Immature natural killer cell (primary cell): ENCODE results near the gene UBE2E2. TPM values are rescaled to one million over a fixed set of nuclear protein-coding genes. Genes with fewer than 3 reads are reported as not detected.
A peak's percentile ranks its signal among the peaks of the same experiment; 100 is the strongest.

Experiments used
- DNase-seq, 3 donors: peaks; one replicate each; pipeline ENCODE4 v3.0.0; 2022; ENCODE audit warnings: mixed read lengths in 1 of 3
- H3K27ac Mint-ChIP-seq, 6 donors: one replicate each; pipeline ENCODE4 v1.8.0; 2020; ENCODE audit warnings: mixed read lengths in 6 of 6, mild to moderate bottlenecking in 5 of 6, inconsistent platforms in 4 of 6, moderate library complexity in 3 of 6
- H3K27me3 Mint-ChIP-seq, 3 donors: one replicate each; pipeline ENCODE4 v1.8.0; 2020 to 2021; ENCODE audit warnings: low read depth in 3 of 3, mild to moderate bottlenecking in 3 of 3, mixed read lengths in 3 of 3, moderate library complexity in 3 of 3, inconsistent platforms in 1 of 3
- H3K36me3 Mint-ChIP-seq, 3 donors: one replicate each; pipeline ENCODE4 v1.8.0; 2020; ENCODE audit warnings: mixed read lengths in 3 of 3, inconsistent platforms in 2 of 3, mild to moderate bottlenecking in 2 of 3
- H3K4me1 Mint-ChIP-seq, 2 donors: one replicate each; pipeline ENCODE4 v1.8.0; 2020; ENCODE audit warnings: inconsistent platforms in 2 of 2, mild to moderate bottlenecking in 2 of 2, mixed read lengths in 2 of 2, moderate library complexity in 1 of 2
- H3K4me3 Mint-ChIP-seq, 5 donors: one replicate each; pipeline ENCODE4 v1.8.0; 2020; ENCODE audit warnings: mild to moderate bottlenecking in 5 of 5, mixed read lengths in 5 of 5, inconsistent platforms in 3 of 5, moderate library complexity in 3 of 5
- H3K9me3 Mint-ChIP-seq, 6 donors: one replicate each; pipeline ENCODE4 v1.8.0; 2020; ENCODE audit warnings: mild to moderate bottlenecking in 6 of 6, mixed read lengths in 6 of 6, inconsistent platforms in 4 of 6, moderate library complexity in 3 of 6
- polyA plus RNA-seq, 3 donors: library from polyadenylated mRNA; unstranded; fragments of 300-500 nt; fragmentation: Illumina TruSeq; gene quantifications; one replicate each; pipeline ENCODE4 v1.2.3, GENCODE V29; 2021

UBE2E2 gene
- polyA plus RNA-seq, 3 donors from 2014 or later = 1.8 to 12.9 (median 5.0) TPM

GRCh38 chr3:23575697-23576096 is 372.6 kb downstream of the UBE2E2 start:
- Mint-ChIP-seq H3K36me3 (no peaks in the 10 kb centered on the region), H3K4me1 (no peaks in the 10 kb centered on the region), H3K27me3 (peaks cover 0 to 8% (median 6%) of the 10 kb centered on the region in 3 donors), H3K9me3 (peaks cover 0 to 5% (median 0%) of the 10 kb centered on the region in 6 donors), H3K27ac (no peak overlapping the region), H3K4me3 (no peak overlapping the region)
- DNase-seq = no peak

- no peak overlapping the region for H3K27ac Mint-ChIP-seq
- H3K27me3 Mint-ChIP-seq = peaks cover 0 to 7% (median 6%) of the 10 kb centered on the region in 3 donors
- H3K9me3 Mint-ChIP-seq = peaks cover 0 to 5% (median 0%) of the 10 kb centered on the region in 6 donors
- no peak for DNase-seq
- no peaks in the 10 kb centered on the region for H3K36me3 Mint-ChIP-seq
- no peaks in the 10 kb centered on the region for H3K4me1 Mint-ChIP-seq
- no peak overlapping the region for H3K4me3 Mint-ChIP-seq
These were observed 373.3 kb downstream of the UBE2E2 start for GRCh38 chr3:23576379-23576959.

- H3K4me1 Mint-ChIP-seq = no peaks in the 10 kb centered on the region
- H3K9me3 Mint-ChIP-seq = no peaks in the 10 kb centered on the region
- no peak for DNase-seq
- no peak overlapping the region for H3K27ac Mint-ChIP-seq
- no peak overlapping the region for H3K4me3 Mint-ChIP-seq
- H3K36me3 Mint-ChIP-seq = no peaks in the 10 kb centered on the region
- peaks cover 0 to 4% (median 0%) of the 10 kb centered on the region in 3 donors for H3K27me3 Mint-ChIP-seq
These were observed 377.1 kb downstream of the UBE2E2 start for GRCh38 chr3:23580096-23580713.

GRCh38 chr3:23583980-23584740 is 381.0 kb downstream of the UBE2E2 start:
- Mint-ChIP-seq H3K27ac (no peak overlapping the region), H3K27me3 (peaks cover 0 to 4% (median 0%) of the 10 kb centered on the region in 3 donors), H3K4me3 (no peak overlapping the region), H3K9me3 (peaks cover 0 to 2% (median 0%) of the 10 kb centered on the region in 6 donors), H3K36me3 (no peaks in the 10 kb centered on the region), H3K4me1 (no peaks in the 10 kb centered on the region)
- no peak for DNase-seq

GRCh38 chr3:23587513-23587912 is 384.4 kb downstream of the UBE2E2 start:
- no peaks in the 10 kb centered on the region for H3K36me3 Mint-ChIP-seq
- peaks cover 0 to 1% (median 0%) of the 10 kb centered on the region in 3 donors for H3K27me3 Mint-ChIP-seq
- no peaks in the 10 kb centered on the region for H3K4me1 Mint-ChIP-seq
- no peak for DNase-seq
- H3K27ac Mint-ChIP-seq = no peak overlapping the region
- H3K4me3 Mint-ChIP-seq = no peak overlapping the region
- H3K9me3 Mint-ChIP-seq = peaks cover 0 to 2% (median 0%) of the 10 kb centered on the region in 6 donors

- no peak for DNase-seq
- Mint-ChIP-seq H3K27ac (no peak overlapping the region), H3K9me3 (peaks cover 0 to 2% (median 0%) of the 10 kb centered on the region in 6 donors), H3K36me3 (no peaks in the 10 kb centered on the region), H3K4me1 (no peaks in the 10 kb centered on the region), H3K27me3 (no peaks in the 10 kb centered on the region), H3K4me3 (no peak overlapping the region)
These were observed 385.4 kb downstream of the UBE2E2 start for GRCh38 chr3:23588547-23588946.

- Mint-ChIP-seq H3K27ac (no peak overlapping the region), H3K4me1 (peaks cover 6% of the 10 kb centered on the region in 2 donors), H3K4me3 (no peak overlapping the region), H3K36me3 (no peaks in the 10 kb centered on the region), H3K27me3 (no peaks in the 10 kb centered on the region), H3K9me3 (peaks cover 0 to 2% (median 0%) of the 10 kb centered on the region in 6 donors)
- no peak for DNase-seq
These were observed 386.5 kb downstream of the UBE2E2 start for GRCh38 chr3:23589602-23590001.

GRCh38 chr3:23590424-23591273 is 387.5 kb downstream of the UBE2E2 start:
- peaks cover 8% of the 10 kb centered on the region in 2 donors for H3K4me1 Mint-ChIP-seq
- H3K9me3 Mint-ChIP-seq = peaks cover 0 to 2% (median 0%) of the 10 kb centered on the region in 6 donors
- no peaks in the 10 kb centered on the region for H3K36me3 Mint-ChIP-seq
- DNase-seq = no peak
- no peak overlapping the region for H3K27ac Mint-ChIP-seq
- no peaks in the 10 kb centered on the region for H3K27me3 Mint-ChIP-seq
- H3K4me3 Mint-ChIP-seq = no peak overlapping the region

GRCh38 chr3:23591374-23591773 is 388.2 kb downstream of the UBE2E2 start:
- H3K27ac Mint-ChIP-seq = no peak overlapping the region
- H3K4me3 Mint-ChIP-seq = no peak overlapping the region
- peaks cover 0 to 2% (median 0%) of the 10 kb centered on the region in 6 donors for H3K9me3 Mint-ChIP-seq
- H3K27me3 Mint-ChIP-seq = no peaks in the 10 kb centered on the region
- H3K4me1 Mint-ChIP-seq = peaks cover 8% of the 10 kb centered on the region in 2 donors
- no peaks in the 10 kb centered on the region for H3K36me3 Mint-ChIP-seq
- DNase-seq = no peak

GRCh38 chr3:23592961-23593931 is 390.1 kb downstream of the UBE2E2 start:
- DNase-seq = no peak
- Mint-ChIP-seq H3K4me3 (no peak overlapping the region), H3K9me3 (peaks cover 0 to 1% (median 0%) of the 10 kb centered on the region in 6 donors), H3K4me1 (peaks cover 8% of the 10 kb centered on the region in 2 donors), H3K27ac (no peak overlapping the region), H3K36me3 (no peaks in the 10 kb centered on the region), H3K27me3 (no peaks in the 10 kb centered on the region)

- peaks cover 8% of the 10 kb centered on the region in 2 donors for H3K4me1 Mint-ChIP-seq
- H3K9me3 Mint-ChIP-seq = peaks cover 0 to 1% (median 0%) of the 10 kb centered on the region in 6 donors
- no peak for DNase-seq
- H3K27me3 Mint-ChIP-seq = peaks cover 0 to 2% (median 1%) of the 10 kb centered on the region in 3 donors
- H3K4me3 Mint-ChIP-seq = no peak overlapping the region
- peak overlapping the region in 1 of 6 donors; percentile 7 for H3K27ac Mint-ChIP-seq
- H3K36me3 Mint-ChIP-seq = no peaks in the 10 kb centered on the region
These were observed 390.9 kb downstream of the UBE2E2 start for GRCh38 chr3:23594066-23594465.

- H3K27me3 Mint-ChIP-seq = peaks cover 1 to 3% (median 2%) of the 10 kb centered on the region in 3 donors
- H3K4me1 Mint-ChIP-seq = peaks cover 8% of the 10 kb centered on the region in 2 donors
- DNase-seq = no peak
- H3K9me3 Mint-ChIP-seq = peaks cover 0 to 1% (median 0%) of the 10 kb centered on the region in 6 donors
- H3K36me3 Mint-ChIP-seq = no peaks in the 10 kb centered on the region
- H3K27ac Mint-ChIP-seq = no peak overlapping the region
- no peak overlapping the region for H3K4me3 Mint-ChIP-seq
These were observed 392.0 kb downstream of the UBE2E2 start for GRCh38 chr3:23594894-23595670.
